ENCODE data around the gene ANAPC2.

Gene ANAPC2

DNA sequence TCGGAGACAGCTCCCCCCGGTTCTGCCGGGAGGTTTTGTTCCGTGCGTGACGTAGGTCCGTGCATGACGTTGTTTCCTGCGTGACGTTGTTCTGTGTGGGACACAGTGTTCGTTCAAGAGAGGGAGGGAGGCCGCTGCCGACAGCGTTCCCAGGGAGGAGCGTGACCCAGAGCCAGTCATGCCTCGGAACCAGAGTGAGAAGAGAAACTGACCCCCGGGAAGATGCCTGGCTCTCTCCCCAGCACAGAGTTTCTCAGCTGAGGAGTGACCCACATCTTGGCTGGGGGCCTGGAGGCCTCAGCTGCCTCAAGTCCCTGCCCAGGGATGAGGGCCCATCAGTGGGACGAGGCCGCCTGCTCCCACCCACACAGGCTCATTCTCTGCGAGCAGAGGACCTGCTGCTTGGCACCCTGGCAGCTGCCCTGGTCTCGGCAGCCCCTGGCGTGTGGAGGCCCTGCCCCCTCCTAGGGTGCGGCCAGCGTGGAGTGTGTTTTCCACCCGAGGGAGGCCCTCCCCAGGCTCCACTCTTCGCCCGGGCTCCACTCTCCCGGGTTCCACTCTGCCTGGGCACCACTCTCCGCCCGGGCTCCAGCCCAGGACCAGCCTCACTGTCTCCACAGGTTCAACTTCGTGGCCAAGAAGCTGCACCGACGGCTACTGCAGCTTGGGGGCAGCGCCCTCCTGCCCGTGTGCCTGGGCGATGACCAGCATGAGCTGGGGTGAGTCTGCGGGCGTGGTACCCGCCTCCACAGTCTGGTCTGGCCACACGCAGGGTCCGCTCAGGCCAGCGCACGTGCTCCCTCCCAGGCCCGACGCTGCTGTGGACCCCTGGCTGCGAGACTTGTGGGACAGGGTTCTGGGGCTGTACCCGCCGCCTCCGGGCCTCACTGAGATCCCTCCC is 25.1 kb upstream of the ANAPC2 start:
- DNase-seq = no peak

DNA sequence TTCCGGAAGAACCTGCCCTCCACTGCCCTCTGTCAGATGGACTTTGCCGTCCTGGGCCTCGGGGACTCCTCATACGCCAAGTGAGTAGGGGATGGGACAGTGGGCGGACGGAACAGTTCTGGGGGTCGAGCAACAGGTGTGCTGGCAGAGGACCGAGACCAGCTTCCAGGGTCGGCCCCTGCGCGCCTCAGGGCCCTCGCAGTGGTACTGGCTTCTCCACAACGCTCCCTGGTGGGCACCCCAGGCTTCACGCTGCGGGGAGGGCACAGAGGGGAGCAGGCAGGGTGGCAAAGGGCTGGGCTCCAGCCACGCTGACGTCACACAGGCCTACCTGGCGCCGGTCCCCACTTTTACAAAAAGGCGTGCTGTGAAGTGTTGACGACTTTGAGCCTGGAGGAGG is 24.2 kb upstream of the ANAPC2 start:
- DNase-seq = no peak

DNA sequence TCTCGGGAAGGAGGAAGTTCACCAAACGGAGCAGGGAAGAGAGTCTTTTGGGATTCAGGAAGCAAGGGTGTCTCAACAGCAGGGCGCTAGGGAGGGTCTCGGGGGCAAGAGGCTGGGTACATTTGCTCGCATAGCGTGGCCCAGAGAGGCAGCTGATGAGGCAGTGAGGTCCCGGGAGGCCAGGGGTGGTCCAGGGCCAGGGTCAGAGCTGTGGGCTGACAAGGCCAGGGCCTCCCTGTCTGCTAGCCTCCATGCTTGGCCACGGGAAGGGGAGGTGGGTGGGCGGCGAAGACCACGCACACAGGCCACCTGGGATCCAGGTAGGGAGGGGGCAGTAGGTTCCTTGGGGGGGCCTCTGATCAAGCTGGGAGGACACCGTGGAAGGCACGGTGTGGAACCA is 23.2 kb upstream of the ANAPC2 start:
- no peak for DNase-seq

DNA sequence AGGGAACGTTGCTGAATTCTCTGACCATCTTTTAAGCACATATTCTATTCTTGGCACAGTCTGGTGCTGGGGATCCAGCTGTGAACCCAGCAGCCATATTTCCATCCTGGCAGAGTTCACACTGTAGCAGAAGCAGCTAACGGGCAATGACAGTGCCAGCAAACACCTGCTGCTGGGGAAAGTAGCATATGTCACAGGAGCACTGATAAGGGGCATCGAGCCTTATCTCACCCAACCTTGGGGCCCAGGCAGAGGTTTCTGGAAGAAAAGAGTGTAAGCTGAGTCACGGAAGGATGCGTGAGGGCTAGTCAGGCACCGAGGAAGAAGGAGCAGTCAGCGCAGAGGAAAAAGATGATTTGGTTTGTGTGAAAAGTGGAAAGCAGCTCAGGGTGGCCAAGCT is 18.2 kb upstream of the ANAPC2 start:
- no peak for DNase-seq

DNA sequence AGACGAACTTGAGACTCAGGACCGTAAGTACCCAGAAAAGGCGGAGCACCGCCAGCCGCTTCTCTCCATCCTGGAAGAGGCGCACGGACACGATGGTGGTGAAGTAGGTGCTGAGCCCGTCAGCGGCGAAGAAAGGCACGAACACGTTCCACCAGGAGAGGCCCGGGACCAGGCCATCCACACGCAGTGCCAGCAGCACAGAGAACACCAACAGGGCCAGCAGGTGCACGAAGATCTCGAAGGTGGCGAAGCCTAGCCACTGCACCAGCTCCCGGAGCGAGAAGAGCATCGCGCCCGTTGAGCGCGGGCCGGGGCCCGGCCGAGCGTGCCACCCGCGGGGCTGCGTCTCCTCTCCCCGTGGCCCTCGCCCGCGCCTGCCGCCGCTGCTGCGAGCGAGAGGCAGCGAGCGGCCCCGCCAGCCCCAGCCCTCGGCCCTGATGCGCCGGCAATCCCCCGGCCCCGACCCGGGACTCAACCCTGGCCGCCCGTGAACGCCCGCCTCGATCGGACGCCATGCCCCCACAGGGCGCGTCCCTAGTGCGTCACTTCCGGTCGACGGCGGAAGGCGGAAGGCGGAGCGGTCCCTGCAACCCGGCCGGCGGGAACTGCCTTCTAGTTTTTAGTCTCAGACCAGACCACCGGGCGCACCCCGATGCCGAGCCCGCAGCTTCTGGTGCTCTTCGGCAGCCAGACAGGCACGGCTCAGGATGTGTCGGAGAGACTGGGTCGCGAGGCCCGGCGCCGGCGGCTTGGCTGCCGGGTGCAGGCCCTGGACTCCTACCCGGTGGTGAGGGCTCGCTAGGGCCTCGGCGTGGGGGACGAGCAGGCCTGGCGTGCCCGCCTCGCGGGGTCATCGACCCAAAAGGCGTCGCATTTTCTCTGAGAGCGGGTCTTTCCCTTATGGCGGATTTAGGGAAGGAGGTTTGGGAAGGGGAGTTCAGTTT is 17.0 kb upstream of the ANAPC2 start, which contains the start of the genes NDOR1 and TMEM203:
Gene NDOR1, plus strand, starts transcription at position 575 of the 944 bp plus-strand sequence. Its CDS starts 78 bp downstream, at position 653.
Gene TMEM203, minus strand, starts transcription at position 523 of the 944 bp plus-strand sequence. Its CDS starts 234 bp downstream, at position 289.
- DNase-seq = peak; percentile 85

DNA sequence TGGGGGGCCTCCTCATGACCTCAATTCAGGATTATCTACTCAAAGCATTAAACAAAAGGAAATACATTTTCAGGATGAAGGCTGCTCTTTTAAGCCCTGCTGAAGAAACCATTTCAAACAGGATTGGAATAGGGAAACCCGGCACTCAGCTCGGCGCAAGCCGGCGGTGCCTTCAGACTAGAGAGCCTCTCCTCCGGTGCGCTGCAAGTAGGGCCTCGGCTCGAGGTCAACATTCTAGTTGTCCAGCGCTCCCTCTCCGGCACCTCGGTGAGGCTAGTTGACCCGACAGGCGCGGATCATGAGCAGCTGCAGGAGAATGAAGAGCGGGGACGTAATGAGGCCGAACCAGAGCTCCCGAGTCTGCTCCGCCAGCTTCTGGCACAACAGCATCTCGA is 16.4 kb upstream of the ANAPC2 start:
- no peak for DNase-seq

DNA sequence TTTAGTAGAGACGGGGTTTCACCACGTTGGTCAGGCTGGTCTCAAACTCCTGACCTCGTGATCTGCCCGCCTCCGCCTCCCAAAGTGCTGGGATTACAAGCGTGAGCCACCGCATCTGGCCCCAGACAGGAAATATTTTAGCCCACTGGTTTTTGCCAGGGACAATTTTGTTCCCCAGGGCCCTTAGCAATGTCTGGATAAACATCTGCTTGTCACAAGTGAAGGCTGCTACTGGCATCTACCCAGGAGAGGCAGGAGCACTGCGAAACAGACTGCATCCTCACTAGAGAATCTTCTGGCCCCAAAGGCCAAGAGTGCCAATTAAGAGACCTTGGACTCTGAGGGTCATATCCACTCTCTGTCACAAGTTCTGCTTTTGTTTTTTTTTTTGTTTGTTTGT is 14.6 kb upstream of the ANAPC2 start:
- DNase-seq = no peak

DNA sequence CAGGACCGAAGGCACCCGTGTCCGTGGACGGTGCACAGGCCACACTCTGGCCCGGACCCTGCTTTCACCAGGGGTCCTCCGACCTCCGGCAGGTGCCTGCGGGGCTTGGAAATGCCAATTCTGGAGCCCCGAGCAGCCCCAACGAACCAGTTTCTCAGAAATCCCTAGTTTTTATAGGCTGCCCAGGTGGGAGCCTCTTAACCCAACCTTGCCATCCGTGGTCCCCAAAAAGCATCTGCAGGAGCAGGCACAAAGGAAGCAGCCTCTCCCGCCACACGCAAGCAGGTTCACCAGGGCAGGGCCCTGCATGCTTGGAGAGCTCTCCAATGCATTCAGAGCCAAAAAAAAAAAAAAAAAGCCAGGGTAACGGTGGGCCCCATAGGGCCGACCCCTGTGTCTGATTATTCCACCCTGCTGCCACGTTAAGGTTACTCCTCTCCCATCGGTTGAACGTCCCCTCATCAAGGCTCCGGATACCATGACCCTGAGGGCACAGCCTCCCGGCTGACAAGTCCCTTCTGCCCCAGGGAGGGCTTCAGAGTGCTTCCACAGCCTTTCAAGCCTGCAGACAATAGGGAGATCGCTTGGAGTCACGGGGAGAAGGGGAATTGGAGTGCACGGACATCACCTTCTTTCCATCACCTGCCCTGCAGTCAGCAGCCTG is 13.0 kb upstream of the ANAPC2 start:
- no peak for DNase-seq

DNA sequence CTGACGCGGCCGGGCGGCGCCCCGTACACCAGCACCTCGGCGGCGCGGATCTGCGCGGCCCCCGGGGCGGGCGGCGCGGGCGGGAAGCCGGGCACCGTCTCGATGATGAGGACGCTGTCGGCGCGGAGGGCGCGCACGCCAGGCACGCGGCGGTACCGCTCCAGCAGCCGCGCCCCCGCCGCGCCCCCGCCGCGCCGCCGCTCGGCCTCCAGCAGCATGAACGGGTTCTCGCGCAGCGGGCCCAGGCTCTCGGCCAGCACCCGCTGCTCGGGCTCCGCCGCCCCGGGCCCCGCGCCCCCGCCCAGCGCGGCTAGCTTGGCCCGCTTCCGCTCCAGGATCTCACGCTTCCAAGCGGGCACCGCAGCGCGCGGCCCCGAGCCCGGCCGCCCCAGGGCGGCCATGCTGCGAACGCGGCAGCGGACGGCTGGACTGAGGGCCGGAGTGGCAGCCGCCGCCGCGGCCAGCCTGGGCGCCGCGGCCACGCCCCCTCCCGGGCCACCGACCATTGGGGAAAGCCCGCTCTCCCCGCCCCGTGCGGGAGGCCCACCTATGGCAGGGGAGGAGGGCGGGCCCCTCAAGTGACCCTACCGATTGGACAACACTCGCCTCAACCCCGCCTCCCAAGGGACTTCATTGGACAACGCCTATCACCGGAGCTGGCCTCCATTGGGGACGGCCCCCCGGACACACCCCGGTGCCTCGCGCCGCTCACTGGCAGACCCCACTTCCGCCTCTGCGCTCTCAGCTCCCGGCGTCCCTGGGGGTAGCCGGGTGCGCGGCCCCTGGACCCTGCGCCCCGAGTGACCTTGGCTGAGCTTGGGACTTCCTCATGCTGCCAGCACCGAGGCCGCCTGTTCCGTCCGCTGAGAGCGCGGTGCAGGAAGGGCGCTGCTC is 12.2 kb upstream of the ANAPC2 start, which contains the start of gene TPRN:
Gene TPRN, minus strand, starts transcription at position 431 of the 894 bp plus-strand sequence. Its CDS starts 30 bp downstream, at position 401.
- peak; percentile 99 for DNase-seq

DNA sequence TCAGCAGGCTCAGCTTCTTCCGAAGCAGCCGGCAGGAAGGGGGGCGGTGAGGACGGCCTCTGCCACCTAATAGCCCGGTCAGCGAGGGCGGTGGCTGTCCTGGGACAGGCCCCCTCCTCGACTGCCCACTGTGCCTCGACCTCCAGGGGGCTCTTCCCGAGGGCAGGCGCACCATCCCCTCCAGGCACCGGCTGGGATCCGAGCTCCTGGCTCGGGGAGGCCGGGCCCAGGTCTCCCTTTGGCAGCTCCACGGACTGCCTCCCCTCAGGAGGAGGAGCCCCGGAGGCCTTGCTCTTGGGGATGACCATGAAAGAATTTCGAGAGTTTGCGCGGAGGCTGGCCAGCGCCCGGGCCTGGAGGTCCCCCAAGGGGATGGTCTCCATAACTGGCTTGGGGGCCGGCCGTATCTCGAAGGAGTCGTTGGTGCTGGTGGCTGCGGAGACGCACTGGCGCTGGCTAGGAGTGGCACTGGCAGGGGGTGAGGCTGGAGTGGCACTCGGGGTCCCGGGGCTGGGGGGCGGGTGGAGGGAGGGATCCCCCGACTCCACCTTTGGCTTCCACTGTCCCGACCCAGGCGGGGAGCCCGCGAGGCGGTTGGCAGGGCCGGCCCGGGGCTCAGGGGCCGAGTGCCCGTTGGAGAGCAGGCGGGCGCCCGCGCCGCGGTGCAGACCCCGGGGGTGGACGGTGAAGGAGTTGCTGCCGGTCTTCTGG is 11.2 kb upstream of the ANAPC2 start:
- peak; percentile 34 for DNase-seq

DNA sequence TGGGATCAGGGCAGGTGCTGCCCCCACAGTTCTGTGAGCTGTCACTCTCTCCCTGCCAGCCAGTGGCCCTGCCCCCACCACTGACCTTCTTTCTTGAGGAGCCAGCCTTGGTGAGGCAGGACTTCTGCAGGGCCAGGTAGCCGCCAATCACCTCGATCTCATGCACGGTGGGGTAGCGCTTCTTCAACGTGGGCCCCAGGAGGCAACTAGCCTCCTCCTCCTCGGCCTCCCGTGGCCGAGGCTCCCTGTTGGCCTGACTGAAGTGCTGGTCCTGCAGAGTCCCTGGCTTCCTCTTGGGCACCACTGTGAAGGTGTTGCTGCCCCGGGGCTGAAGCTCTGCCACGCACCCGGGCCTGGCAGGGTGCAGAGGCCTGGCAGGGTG is 10.5 kb upstream of the ANAPC2 start:
- DNase-seq = no peak

DNA sequence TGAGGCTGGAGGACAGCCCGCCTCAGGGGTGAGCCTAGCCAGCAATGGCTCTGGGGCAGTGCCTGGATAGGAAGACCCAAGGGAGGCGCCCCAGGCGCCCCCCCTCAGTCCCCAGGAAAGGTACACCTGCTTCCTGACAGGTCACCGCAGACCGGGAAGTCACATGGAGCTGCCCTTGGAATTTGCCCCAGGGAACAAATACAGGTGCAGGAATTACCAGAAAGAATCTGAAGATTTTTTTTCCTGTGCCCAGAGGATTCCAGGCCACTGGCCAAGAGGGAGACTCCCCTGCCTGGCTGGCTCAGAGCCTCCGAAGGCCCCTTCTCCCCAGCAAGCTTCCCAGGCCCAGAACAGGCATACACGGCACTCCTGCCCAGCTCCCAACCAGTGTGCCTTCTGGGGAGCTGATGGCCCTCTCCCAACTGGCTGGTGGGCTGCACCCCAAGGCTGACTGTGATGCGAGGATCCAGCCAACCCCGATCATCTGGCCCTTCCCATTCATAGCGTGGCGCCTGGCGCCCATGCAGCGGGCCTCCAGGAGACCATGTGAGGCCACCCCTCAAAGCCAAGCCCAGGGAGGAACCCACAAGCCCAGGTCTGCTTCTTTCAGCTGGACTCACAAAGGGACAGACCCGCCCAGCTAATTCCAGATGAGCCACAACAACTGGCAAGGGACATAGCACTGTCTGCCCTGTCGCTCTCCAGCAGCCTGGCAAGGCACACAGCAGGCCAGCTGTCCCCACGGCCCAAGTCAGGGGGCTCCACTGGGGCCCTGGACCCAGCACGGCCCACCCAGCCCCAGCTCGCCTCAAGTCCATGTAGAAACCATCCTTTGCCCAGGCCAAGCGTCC is 9.9 kb upstream of the ANAPC2 start:
- DNase-seq = no peak

DNA sequence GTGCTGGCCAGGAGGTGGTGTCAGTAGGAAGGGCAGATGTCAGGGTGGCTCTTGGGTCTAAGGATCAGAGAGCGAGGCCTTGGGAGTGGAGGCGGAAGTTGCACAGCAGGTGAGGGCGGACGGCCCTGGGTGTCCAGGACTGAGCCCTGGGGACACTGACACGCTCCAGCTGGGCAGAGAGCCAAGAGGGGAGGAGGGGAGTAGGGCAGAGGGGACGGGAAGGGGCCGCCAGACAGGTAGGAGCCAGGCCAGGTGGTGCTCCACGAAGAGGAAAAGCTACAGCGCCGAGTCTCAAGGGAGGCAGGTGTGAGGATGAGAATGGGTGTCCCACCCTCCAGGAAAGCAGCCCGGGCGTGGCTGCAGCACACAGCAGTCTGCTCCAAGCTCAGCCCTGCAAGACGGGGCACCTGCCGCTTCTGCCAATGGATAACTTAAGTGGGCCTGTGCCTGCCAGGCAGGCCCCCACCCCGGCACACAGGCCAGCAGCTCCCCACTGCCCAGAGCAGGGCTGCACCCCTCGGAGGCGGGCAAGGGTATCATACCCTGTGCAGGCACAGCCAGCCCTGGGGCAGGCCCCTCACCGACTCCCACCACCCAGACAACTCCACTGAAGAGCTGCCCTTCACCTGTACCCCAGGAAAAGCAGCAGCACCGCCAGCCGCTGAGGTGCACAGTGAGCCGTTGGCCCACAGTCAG is 7.3 kb upstream of the ANAPC2 start:
- DNase-seq = no peak

DNA sequence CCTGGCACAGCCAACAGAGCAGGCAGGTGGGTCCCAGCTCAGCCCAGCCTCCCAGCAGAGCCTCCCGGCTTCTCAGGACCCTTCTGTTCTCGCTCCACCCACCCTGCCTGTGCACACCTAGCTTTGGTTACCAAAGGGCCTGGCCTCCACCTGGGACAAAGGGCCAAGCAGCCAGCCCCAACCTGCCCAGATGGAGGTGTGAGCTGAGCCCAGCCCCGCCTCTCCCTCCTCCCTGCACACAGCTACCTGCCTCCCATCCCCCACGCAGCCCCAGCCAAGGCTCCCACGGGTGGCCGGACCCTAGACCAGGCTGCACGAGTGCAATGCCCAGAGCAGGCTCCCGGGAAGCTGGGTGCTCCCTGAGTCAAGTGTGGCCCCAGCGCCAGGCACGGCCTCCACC is 6.5 kb upstream of the ANAPC2 start:
- DNase-seq = no peak

DNA sequence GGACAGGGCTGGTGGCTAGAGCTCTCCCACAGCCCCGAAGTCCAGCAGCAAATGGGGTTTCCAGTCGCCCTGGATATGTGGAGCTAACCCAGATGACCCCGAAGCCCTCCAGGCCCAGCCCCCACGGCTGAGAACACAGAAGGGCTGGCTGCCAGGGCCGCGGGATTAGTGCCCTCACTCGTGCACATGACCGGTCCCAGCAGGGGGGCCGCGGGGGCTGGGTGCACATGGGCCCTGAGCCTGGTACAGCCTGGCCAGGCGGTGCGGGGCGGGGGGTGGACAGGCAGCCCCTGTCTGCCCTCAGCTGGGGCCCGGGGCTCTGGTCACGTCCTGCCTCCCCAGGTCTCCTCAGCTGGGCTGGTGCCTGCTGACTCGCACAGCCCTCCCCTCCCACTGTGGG is 6.0 kb upstream of the ANAPC2 start:
- DNase-seq = no peak

DNA sequence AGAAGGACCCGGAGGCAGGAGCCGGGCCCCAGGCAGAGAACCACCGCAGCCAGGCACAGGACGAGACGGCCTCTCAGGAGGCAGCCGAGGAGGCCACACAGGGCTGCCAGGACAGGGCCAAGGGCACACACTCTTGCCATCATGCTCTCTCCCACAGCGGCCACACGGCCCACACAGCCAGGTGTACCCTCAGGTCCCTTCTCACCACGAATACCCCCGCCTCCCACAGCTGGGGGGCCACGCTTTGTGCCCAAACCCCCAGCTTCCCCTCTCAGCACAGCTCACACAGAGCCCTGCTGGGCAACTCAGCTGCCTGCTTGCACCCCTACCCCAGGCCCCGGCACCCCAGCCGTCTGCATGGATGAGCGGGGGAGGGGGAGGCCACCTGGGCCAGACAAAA is 5.4 kb upstream of the ANAPC2 start:
- no peak for DNase-seq

DNA sequence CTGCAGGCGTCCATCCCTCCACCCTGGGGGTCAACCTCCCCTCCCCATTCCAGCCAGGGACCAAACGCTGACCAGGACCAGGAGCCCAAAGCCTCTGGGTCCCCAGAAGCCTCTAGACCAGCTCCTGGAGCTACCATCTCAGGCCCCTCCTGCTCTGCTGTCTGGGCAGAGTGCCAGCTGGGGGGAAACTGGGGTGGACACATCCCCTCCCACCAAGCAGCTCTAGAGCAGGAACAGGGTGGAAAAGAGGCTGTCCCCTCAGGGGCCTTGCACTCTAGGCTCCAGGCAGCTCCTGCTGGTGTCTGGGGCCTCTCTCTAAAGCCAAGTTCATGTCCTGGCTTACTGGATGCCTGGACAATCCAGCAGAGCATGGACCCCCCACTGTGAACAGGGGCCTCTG is 4.5 kb upstream of the ANAPC2 start:
- DNase-seq = no peak

DNA sequence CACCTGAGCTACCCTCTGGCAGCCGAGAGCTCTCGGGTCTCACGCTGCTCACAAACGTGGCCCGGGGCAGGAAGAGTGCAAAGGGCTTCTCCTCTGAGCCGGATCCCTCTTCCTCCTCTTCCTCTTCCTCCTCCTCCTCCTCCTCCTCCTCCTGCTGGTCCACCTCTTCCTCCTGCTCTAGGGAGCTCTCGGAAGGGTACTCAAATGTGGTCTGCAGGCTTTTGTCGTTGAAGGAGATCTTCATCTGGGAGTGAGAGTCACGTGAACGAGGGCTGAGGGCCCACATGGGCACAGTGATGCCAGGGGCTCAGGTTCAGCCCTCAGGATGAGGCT is 4.1 kb upstream of the ANAPC2 start:
- no peak for DNase-seq

DNA sequence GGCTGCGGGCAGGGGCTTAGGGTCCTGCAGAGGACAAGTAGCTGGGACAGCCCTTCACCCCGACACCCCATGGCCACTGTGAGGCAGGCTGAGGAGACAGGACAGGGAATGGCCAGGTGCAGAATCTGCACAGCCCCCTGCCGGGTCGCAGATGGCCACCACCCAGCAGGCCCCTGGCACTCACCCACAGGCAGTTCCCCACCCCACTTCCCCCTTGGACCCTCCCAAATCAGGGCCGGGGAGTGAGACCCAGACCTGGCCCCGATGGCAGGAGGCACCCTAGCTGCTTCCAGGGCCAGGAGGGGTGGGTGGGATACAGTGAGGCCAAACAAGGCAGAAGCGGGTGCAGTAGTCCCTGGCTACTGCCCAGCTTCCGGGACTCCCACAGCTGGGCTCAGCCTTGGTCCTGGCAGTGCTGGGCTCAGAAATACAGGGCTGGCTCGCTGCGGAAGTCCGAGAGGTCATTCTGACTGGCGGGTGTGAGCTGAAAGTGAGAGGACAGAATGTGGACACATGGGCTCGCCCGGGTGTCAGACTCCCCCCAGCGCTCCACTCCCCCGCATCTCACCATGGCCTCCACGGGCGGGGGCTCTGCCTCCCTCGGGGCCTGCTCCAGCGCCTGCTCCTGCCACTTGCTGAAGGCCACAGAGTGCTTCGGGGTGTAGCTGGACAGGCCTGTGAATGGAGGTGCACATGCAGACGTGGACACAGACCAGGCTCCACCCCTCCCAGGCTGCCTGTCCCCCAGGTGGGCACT is 3.5 kb upstream of the ANAPC2 start:
- DNase-seq = no peak
